ENCODE data around the gene CSTF3. TPM values are rescaled to one million over a fixed set of nuclear protein-coding genes. Genes with fewer than 3 reads are reported as not detected.

Gene CSTF3
- total RNA-seq, result 46.1 and 57.7 TPM in 2 replicates

GRCh38 chr11:33161120-33162005 is at the start of gene CSTF3:
Gene CSTF3 (minus strand): TSS chr11:33161480. CDS start chr11:33161325, 155 bp downstream.

GRCh38 chr11:33039274-33040032 is 121.8 kb downstream of the CSTF3 start, which contains the start of gene TCP11L1:
Gene TCP11L1 (plus strand): TSS chr11:33039572. CDS start chr11:33043774, 4,202 bp downstream.

Small RNA genes lying within 50 kb of the gene (small RNA-seq; reads per million reads assigned to genes)
- gene RF00019, result not detected

Other genes with a start within 250 kb of the CSTF3 start
- 0.14 and 0.66 TPM in 2 replicates for gene DEPDC7, start 145.6 kb downstream of the CSTF3 start, total RNA-seq
- 23.9 and 27.0 TPM in 2 replicates for gene TCP11L1, start 121.9 kb downstream of the CSTF3 start, total RNA-seq
- gene HIPK3, start 95.9 kb upstream of the CSTF3 start, total RNA-seq, result 75.5 and 86.7 TPM in 2 replicates
- 40.8 and 50.0 TPM in 2 replicates for gene KIAA1549L, start 214.6 kb upstream of the CSTF3 start, total RNA-seq